GM18499 (cell line): ENCODE results near the gene SNX11.

Experiments used
- ATAC-seq: cut with Tn5 transposase; IDR thresholded peaks from one replicate; pipeline ENCODE4 v1.9.1; 2021; ENCODE audit warnings: moderate number of reproducible peaks; ENCODE audit not compliant: insufficient read depth, unreplicated experiment

The SNX11 gene

GRCh38 chr17:48155889-48156611 lies 48.5 kb downstream of the SNX11 start:
- ATAC-seq: no peak

- ATAC-seq: no peak
These were observed 51.7 kb downstream of the SNX11 start for GRCh38 chr17:48159232-48159631.

GRCh38 chr17:48160177-48161081 lies 52.9 kb downstream of the SNX11 start:
- no peak for ATAC-seq

- ATAC-seq: no peak
These were observed 53.8 kb downstream of the SNX11 start for GRCh38 chr17:48161127-48161905.

GRCh38 chr17:48162306-48162934 lies 54.9 kb downstream of the SNX11 start:
- ATAC-seq: no peak

GRCh38 chr17:48162946-48163506 lies 55.5 kb downstream of the SNX11 start:
- ATAC-seq: no peak

- no peak for ATAC-seq
These were observed 56.2 kb downstream of the SNX11 start for GRCh38 chr17:48163809-48164208.

- ATAC-seq: no peak
These were observed 62.4 kb downstream of the SNX11 start for GRCh38 chr17:48169926-48170325.
